ENCODE results near the gene ARMC8.

The ARMC8 gene

DNA sequence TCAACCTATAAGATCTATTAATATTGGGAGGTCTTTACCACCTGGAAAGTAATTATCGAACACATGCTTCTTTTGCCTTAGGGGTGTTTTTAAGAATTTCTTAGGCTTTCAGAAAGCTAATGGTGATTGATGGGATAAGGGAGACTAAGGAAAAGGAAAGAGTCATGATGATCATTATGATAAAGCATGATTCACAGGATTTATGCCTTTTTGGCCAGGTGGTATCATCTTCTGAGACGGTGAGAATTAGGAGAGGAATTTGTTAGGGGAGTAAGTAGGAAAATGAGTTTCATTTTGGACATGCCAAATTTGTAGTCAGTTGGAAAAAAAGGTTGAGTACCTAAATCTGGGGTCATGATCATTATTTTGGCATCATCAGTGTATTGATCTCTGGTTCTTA, 8.9 kb downstream of the ARMC8 start:
- no peak for DNase-seq
- in situ Hi-C loops (cut with MboI; ENCODE audit: low pct_unique_long_range_greater_than_20kb, low sequenced_read_pairs) = no loop called here

DNA sequence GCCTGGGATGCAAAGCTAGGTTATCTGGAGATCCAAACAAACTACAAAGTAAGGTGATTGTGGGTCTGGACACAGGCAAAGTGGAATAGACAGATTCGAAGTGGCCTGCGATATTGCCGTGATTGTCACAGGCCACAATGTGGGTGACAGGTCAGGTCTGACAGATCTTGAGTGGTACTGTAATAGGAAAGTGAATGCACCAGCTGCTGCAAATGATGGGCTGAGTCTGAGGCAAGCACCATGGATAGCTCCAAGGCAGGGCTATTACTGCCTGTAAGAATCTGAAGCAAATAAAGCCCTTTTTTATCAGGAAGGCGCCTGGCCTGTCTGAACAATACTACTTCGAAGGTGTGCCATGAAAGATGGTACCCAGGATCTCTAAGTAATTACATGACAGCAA, 10.0 kb downstream of the ARMC8 start:
- in situ Hi-C loops (cut with MboI; ENCODE audit: low pct_unique_long_range_greater_than_20kb, low sequenced_read_pairs) = no loop called here
- DNase-seq = peak; percentile 45

DNA sequence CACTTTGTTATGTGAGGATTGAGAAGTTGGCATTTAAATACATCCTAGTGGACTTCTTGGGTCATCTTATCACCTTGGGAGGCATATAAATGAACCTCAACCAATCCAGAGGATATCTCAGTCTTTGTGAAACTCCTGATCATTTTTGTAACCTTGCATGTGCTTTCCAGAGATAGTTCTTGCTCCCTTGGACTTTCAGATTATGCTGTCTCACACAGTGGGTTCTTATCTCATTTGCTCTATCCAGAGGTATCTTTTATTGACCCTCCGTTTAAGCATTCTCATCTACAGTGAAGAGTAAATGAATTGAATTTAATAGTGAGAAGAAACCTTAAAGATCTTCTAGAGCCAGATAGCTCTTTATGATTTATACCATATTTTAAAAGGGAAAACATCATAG, 10.4 kb downstream of the ARMC8 start:
- DNase-seq = no peak
- in situ Hi-C loops (cut with MboI; ENCODE audit: low pct_unique_long_range_greater_than_20kb, low sequenced_read_pairs) = no loop called here

DNA sequence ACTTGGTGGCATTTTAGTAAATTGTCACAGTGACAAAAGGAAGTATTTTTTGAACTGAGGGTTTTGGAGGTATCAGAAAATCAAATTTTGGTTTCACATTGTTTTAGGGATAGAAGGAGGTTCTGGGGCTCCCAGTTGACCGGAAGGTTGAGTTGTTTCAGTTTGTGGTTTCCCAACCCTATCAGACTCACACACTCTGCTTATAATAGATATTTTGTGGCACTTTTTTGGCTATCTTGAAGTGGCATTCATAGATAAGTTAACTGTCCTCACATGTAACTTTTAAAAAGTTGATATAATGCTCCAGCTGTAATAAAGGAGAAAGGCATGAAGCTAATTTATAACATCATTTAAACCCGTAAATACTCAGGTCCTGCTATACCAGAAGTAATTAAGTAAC, 12.8 kb downstream of the ARMC8 start:
- peak; percentile 57 for DNase-seq
- in situ Hi-C loops (cut with MboI; ENCODE audit: low pct_unique_long_range_greater_than_20kb, low sequenced_read_pairs) = no loop called here

DNA sequence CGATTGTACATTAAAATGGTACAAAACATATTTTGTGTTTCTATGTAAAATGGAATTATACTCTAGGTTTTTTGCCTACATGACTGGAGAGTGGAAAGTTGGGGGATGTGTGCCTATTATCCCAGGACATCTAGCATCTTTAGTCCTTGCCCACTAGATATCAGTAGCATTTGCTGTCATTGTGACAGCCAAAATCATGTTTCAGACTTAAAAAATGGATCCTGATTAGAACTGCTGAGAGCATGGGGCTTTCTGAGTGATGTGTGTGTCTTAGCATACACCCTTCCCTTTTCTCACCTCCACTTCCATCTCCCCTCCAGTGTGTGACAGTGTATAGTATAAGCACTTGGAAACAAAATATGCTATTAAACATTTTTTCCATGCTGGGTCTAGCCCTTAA, 13.3 kb downstream of the ARMC8 start:
- in situ Hi-C loops (cut with MboI; ENCODE audit: low pct_unique_long_range_greater_than_20kb, low sequenced_read_pairs) = no loop called here

DNA sequence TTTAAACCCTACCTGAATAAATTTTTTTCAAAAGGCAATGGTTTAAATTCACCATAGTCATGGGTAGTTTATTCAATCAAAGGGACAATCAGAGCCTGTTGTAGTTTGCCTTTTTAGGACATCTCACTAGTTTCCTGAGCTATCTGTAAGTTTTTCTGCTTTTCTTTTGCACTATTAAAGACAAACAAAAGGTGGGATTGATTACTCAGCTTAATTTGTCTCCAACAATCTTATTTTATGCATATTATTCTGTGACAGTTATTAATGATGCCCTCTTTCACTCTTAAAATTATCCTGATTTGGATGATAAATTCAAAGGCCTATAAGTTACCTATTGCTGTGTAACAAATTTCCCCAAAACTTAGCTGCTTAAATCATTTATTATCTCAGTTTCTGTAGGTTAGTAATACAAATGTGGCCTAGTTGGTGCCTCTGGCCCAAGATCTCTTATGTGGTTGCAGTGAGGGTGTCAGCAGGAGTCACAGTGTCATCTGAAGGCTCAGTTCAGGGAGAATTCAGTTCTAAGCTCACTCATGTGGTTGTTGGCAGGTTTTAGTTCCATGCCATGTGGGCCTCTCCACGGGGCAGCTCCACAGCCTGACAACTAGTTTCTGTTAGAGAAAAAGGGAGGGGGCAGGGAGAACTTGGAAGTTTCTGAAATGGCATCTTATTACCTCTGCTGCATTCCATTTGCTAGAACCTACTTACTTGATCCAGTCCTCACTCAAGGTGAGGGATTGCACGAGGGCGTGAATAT, 16.0 kb downstream of the ARMC8 start:
- no peak for DNase-seq
- in situ Hi-C loops (cut with MboI; ENCODE audit: low pct_unique_long_range_greater_than_20kb, low sequenced_read_pairs) = no loop called here

More for the DNA sequence above, 13.3 kb downstream of the ARMC8 start:
- DNase-seq = no peak

DNA sequence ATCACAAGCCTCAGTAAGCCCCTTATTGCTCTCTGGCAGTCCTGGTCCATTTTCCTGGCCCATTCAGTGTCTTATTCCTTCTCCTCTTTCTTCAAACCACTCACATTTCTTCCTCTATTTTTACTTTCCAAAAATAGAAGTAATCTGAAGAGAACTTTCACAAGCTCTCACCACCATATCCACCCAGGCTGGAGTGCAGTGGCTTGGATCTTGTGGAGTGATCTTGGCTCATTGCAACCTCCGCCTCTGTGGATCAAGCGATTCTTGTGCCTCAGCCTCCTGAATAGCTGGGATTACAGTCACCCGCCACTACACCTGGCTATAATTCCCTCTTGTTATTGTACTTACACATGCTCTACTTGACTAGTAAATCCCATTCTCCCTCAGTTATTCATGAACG, 16.8 kb downstream of the ARMC8 start:
- no peak for DNase-seq
- in situ Hi-C loops (cut with MboI; ENCODE audit: low pct_unique_long_range_greater_than_20kb, low sequenced_read_pairs) = no loop called here

DNA sequence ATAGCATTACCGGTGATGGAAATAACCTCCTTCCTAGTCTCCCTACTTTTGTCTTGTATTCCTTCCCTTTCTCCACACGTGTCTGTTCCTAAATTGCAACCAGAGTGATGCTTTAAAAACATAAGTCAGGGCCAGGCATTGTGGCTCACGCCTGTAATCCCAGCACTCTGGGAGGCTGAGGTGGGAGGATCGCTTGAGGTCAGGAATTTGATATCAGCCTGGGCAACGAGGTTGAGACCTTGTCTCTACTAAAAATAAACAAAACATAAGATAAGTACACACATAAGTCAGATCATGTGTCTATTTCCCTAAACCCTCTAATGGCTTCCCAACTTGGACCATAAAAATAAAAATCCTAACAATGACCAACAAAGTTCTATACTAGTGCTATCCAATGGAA, 18.4 kb downstream of the ARMC8 start:
- in situ Hi-C loops (cut with MboI; ENCODE audit: low pct_unique_long_range_greater_than_20kb, low sequenced_read_pairs) = no loop called here

DNA sequence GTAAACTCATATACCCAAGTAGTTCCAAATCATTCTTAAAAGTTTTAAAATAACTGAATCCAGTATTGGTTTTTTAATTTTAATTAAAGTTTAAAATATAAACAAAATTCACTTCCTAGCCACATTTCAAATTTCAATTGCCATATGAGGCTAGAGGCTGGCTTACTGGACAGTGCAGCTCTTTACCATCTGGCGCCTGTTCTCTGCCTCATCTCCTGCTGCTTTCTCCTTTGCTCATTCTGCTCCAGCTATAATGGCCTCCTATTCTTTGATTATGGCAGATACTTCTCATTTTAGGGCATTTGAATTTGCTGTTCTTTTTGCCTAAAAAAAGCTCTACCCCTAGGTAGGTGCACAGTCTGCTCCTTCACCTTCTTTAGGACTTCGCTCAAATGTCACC, 19.1 kb downstream of the ARMC8 start:
- in situ Hi-C loops (cut with MboI; ENCODE audit: low pct_unique_long_range_greater_than_20kb, low sequenced_read_pairs) = no loop called here
- no peak for DNase-seq

More for the DNA sequence above, 18.4 kb downstream of the ARMC8 start:
- no peak for DNase-seq

DNA sequence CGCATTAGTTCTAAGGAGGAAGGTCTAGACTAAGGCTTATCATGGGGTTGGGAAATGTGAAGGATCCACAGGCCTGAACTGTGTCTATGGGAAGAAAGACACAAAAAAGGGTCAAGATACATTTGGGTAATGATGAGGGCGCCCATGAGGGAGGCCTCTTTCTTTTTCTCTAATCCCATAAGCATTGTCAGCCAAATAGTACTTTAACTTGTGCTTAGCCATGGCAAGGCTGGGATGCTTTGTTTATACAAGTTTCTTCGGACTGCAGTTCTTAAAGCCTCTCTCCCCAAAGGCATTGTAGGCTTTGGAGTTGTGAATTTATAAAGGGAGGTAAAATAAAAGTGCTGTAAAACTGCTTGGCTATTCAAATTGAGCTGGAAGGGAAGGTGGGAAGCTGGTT, 23.4 kb downstream of the ARMC8 start:
- in situ Hi-C loops (cut with MboI; ENCODE audit: low pct_unique_long_range_greater_than_20kb, low sequenced_read_pairs) = no loop called here
- DNase-seq = no peak

DNA sequence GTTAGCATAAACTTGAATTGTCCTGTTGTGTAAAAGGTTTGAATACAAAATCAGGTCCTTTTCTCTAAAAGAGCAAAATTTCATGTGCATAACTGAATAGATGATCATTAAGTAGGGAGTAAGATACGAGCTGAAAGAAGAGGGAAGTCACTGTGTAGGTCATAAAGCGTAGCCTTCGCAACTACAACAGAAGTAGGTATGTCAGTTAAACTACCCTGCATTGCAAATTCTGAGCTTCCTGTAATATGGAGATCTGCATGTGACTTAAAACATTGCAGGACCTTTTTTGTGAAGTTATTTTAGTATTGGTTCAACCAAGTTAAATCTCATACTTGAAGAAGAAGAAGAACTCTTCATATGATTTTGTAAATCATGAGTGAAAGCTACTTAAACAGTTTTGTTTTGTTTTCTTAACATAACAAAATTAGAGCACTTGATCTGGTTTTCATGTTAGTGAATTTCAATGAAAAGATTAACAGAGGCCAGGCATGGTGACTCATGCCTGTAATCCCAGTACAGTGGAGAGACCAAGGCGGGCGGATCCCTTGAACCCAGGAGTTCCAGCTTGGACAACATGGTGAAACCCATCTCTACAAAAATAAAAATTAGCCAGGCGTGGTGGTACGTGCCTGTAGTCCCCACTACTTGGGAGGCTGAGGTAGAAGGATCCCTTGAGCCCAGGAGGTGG, 26.4 kb downstream of the ARMC8 start:
- peak; percentile 22 for DNase-seq
- in situ Hi-C loops (cut with MboI; ENCODE audit: low pct_unique_long_range_greater_than_20kb, low sequenced_read_pairs) = no loop called here

DNA sequence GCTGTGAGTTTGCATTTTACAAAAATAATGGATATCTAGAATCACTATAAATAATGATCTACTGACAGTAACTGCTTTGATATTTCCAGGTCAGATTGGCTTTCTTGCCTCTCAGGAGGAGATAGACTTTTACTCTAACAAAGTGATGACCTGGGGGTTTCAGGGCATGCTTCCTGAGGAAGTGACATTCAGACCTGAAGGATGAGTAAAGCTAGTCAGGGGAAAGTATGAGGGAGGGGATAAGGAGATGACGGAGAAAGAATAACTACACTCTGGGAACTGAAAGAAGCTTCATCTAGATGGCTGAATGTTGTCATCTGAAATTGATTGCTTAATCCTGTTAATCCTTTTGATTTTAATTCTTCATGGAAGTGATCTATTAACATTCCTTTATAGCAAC, 32.2 kb downstream of the ARMC8 start:
- in situ Hi-C loops (cut with MboI; ENCODE audit: low pct_unique_long_range_greater_than_20kb, low sequenced_read_pairs) = no loop called here
- DNase-seq = peak; percentile 15

DNA sequence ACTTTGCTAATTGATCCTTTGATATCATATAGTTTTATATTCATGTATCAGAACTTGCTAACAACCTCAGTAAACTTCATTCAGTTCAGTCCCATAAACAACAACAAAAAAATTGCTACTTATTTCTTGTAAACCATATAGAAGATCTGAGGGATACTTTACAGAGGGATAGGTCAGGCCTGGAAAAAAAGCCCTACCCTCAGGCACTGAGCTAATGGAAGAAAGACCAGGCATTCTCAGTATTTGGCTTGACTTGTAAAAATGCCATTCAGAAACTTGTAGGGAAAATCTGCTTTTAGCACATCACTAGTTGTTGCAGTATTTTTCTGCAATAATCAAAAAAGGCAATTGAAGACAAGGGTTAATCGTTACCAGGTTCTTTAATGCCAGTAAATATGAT, 33.1 kb downstream of the ARMC8 start:
- in situ Hi-C loops (cut with MboI; ENCODE audit: low pct_unique_long_range_greater_than_20kb, low sequenced_read_pairs) = no loop called here
- no peak for DNase-seq

DNA sequence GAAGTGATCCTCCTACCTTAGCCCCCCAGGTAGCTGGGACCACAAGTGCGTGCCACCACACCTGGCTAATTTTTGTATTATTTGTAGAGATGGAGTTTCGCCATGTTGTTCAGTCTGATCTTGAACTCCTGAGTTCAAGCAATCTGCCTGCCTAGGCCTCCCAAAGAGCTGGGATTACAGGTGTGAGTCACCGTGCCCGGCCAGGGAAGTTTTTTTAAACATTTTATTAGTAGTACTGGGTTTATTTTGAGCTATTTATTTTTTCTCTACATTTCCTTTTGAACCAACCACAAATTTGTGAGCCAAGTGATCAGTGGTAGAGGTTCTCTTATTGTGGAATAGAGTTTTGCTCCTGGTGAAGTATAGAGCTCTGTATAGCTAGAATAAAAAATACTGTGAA, 33.7 kb downstream of the ARMC8 start:
- no peak for DNase-seq
- in situ Hi-C loops (cut with MboI; ENCODE audit: low pct_unique_long_range_greater_than_20kb, low sequenced_read_pairs) = no loop called here

DNA sequence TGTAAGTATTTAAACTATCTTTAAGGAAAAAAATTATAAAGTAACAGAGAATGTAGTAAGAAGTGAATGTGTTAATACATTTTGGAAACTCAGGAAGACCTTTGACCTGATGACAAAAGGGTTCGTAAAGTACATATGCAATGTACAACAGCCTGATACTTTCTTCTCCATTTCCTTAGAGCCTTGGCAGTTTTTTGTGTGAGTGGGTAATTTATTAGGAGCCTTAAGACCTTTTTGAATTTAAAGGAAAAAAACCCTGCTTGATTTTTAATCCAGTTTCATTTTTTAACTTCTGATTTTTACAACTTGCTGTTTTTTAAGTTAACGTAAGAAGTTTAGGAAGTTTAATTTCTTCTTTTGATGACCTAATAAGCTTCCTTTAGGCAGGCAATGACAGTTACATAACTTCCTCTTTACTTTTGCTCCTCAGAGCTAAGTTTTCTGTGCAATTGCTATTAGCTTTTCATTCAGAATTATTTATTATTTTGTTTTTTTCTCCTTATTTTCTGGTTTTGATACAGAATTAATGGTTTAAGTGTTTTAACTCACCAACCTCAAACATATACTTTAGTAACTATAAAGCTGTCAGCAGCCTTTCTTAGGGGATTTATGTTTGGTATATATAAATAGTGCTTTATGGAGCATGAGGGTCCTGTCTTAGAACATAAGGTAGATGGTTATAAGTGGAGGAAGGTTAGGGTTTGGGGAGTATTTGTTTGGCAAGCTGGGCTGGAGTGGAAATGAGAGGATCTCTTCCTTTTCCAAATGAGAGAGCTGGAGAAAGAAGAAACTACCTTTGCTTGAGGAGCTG, 35.2 kb downstream of the ARMC8 start:
- in situ Hi-C loops (cut with MboI; ENCODE audit: low pct_unique_long_range_greater_than_20kb, low sequenced_read_pairs) = no loop called here
- peak; percentile 47 for DNase-seq

DNA sequence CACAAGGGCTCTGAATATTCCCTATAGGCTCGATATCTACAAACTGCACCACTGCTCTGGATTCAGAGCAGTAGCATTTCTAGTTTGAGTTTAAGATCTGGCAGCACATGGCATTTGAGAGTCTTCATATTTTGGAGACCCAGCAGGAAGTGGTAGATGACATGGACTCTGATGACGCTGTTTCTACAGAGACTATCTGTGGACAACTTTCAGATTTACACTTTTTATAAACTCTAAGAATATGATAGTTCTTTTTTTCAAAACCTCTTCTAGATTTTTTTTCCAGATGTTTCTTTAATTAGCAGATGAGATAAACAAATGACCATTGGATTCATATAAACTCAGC, 35.8 kb downstream of the ARMC8 start:
- in situ Hi-C loops (cut with MboI; ENCODE audit: low pct_unique_long_range_greater_than_20kb, low sequenced_read_pairs) = no loop called here
- DNase-seq = no peak

DNA sequence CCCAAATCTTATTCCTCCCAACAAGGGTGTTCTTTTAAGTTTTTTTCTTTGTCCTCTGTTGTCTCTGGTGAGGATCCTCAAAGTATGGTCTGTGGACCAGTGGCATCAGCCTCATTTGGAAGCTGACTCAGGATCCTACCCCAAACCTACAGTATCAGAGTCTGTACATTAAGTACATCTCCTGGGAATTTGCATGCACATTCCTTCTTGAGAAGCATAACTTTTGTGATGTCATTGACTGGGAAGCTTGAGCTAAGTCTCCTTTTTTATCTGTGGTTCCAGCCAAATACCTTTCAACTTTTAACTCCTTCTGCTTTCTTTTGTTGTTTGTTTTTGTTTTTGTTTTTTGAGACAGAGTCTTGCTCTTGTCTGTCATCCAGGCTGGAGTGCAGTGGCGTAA, 40.5 kb downstream of the ARMC8 start:
- in situ Hi-C loops (cut with MboI; ENCODE audit: low pct_unique_long_range_greater_than_20kb, low sequenced_read_pairs) = no loop called here

DNA sequence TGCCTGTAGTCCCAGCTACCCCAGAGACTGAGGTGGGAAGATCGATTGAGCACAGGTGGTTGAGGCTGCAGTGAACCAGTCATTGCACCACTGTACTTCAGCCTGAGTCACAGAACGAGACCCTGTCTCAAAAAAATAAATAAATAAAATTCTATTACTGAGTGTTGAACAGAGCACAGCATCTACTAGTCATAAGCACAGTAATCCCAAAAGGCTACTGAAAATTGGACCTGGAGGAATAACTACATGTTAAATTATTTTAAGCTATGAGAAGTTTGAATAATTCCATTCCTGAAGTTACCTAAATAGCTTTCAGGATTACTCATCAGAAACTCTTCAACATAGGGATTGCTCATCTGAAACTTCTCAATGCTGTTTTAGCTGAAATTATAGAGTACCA, 43.4 kb downstream of the ARMC8 start:
- no peak for DNase-seq
- in situ Hi-C loops (cut with MboI; ENCODE audit: low pct_unique_long_range_greater_than_20kb, low sequenced_read_pairs) = no loop called here

More for the DNA sequence above, 40.5 kb downstream of the ARMC8 start:
- no peak for DNase-seq

DNA sequence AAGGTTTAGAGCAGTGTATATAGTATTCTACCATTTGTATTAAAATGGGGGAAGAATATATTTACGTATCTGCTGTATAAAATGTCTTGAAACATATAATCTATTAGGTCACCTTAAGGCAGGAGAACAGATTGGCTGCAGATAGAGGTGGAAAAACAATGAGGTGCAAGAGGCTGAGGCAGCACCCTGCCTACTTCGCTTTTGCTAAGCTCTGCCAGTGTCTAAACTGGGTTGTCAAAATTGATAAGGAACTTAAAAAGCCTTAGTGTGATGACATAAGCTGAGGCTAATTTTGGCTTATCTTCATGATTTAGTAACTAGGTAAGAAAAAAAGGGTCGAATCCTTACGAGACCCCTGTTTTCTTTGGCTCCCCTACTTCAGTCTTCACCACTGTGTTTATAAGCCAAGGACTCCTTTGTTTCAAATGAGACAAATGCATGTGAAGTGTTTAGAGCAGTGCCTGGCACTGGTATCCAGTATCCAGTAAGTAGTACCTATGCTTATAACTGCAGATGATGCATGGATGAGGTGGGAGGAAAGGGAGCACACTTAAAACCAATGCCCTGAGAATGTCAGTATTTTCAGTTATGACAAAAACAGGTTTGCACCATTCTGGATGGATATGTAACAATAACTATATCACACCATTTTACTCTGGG, 45.7 kb downstream of the ARMC8 start:
- in situ Hi-C loops (cut with MboI; ENCODE audit: low pct_unique_long_range_greater_than_20kb, low sequenced_read_pairs) = no loop called here
- DNase-seq = no peak
